COLO668 (cell line): ENCODE measurements around the gene MAP3K2.
"Not testable (repeated sequence)": the region's sequence is repeated elsewhere in the genome, so short reads cannot be mapped to it uniquely, and the experiment has no call there.

Source experiments
- DNase-seq: peaks from one replicate; lab custom pipeline; 2025; ENCODE audit not compliant: unreplicated experiment; lab: John Stamatoyannopoulos, UW

The MAP3K2 gene

GRCh38 chr2:127421116-127421800 lies 33.5 kb upstream of the MAP3K2 start:
- no peak for DNase-seq

- DNase-seq = no peak
Observed at GRCh38 chr2:127420039-127420864, 32.5 kb upstream of the MAP3K2 start.

GRCh38 chr2:127419448-127420038 lies 31.8 kb upstream of the MAP3K2 start:
- DNase-seq = no peak

DNA sequence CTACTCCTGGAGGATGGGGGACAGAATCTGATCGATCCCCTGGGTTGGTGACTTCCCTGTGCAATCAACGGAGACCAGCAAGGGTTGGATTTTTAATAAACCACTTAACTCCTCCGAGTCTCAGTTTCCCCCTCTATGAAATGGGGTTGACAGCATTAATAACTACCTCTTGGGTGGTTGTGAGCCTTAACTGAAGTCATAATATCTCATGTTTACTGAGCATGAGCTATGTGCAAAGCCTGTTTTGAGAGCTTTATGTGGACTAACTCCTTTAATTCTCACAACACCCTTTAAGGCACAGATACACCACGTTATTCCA lies 31.3 kb upstream of the MAP3K2 start:
- no peak for DNase-seq

DNA sequence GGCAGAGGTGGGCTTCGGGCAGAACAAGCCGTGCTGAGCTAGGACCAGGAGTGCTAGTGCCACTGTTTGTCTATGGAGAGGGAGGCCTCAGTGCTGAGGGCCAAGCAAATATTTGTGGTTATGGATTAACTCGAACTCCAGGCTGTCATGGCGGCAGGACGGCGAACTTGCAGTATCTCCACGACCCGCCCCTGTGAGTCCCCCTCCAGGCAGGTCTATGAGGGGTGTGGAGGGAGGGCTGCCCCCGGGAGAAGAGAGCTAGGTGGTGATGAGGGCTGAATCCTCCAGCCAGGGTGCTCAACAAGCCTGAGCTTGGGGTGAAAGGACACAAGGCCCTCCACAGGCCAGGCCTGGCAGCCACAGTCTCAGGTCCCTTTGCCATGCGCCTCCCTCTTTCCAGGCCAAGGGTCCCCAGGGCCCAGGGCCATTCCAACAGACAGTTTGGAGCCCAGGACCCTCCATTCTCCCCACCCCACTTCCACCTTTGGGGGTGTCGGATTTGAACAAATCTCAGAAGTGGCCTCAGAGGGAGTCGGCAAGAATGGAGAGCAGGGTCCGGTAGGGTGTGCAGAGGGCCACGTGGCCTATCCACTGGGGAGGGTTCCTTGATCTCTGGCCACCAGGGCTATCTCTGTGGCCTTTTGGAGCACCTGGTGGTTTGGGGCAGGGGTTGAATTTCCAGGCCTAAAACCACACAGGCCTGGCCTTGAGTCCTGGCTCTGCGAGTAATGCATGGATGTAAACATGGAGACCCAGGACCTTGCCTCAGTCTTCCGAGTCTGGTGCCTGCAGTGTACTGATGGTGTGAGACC lies 30.7 kb upstream of the MAP3K2 start, which contains the start of gene PROC:
Gene PROC, plus strand, starts transcription at position 128 of the 812 bp plus-strand sequence. CDS start 1,516 bp downstream, outside the sequence.
- no peak for DNase-seq

DNA sequence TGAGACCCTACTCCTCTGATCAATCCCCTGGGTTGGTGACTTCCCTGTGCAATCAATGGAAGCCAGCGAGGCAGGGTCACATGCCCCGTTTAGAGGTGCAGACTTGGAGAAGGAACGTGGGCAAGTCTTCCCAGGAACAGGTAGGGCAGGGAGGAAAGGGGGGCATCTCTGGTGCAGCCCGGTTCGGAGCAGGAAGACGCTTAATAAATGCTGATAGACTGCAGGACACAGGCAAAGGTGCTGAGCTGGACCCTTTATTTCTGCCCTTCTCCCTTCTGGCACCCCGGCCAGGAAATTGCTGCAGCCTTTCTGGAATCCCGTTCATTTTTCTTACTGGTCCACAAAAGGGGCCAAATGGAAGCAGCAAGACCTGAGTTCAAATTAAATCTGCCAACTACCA lies 29.6 kb upstream of the MAP3K2 start:
- no peak for DNase-seq

DNA sequence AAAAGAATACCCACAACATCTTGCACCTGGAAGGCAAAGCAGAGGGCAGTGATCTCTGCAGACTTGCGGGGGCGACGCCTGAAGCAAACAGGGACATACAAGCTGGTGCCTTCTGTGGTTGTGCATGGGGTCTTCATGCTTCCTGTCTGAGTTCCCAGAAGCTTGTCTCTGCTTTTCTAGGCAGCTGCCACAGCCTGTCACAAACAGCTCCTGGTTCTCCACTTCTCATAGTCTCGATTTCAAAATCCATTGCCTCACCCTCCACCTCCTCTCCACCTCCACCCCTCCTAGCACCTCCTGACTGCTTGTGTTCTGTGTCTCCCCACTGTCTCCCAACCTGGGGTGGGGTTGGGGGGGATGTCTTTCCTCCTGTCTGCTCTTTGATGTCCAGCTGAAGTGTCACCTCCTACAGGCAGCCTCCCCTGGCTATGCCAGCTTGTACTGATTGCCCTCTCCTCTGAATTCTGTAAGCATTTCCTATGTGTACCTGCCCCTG lies 28.8 kb upstream of the MAP3K2 start:
- DNase-seq = no peak

DNA sequence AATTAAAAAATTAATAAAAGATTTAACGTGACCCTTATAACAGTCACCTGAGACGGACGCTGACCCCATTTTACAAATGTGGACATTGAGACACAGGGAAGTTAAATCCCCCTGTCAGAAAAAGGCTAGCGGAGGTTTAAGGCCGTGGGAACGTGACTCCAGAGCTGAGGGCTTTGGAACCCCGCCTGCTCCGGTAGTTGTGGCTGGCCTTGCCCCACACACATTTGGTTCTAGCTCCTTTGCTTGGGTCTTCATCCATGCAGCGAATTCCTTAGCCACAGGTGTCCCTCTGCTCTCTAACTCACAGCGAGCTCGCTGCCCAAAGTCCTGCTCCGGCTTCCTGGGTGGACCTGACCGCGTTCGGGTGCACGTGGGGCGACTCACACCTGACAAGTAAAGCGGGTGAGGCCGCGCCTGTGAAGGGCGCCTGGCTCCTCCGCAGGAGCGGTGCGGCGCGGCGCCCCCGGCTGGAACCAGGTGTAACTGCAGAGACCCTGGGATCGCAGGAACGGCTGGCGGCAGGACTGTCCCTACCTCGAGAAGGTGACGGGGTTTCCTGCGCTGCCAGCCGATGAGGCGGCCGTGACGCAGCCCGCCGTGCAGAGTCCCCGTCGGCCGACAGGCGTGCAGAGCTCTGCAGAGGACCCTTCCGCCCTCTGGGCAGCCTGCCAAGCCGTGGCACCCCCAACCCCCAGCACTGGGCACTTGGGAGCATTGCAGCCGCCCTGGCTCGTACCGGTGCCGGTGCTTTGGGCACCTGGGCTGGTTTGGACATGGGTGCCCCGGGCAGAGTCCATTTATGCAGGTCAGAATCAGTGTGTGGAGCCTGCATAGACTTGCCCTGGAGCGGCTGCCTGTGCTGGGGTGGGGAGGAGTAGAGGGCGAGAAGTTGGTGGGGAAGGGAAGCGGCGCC lies 28.1 kb upstream of the MAP3K2 start:
- peak; percentile 90 for DNase-seq

- no peak for DNase-seq
Observed at GRCh38 chr2:127414638-127415592, 27.1 kb upstream of the MAP3K2 start.

GRCh38 chr2:127413782-127414637 lies 26.2 kb upstream of the MAP3K2 start:
- DNase-seq = no peak

GRCh38 chr2:127413200-127413599 lies 25.4 kb upstream of the MAP3K2 start:
- DNase-seq = no peak

DNA sequence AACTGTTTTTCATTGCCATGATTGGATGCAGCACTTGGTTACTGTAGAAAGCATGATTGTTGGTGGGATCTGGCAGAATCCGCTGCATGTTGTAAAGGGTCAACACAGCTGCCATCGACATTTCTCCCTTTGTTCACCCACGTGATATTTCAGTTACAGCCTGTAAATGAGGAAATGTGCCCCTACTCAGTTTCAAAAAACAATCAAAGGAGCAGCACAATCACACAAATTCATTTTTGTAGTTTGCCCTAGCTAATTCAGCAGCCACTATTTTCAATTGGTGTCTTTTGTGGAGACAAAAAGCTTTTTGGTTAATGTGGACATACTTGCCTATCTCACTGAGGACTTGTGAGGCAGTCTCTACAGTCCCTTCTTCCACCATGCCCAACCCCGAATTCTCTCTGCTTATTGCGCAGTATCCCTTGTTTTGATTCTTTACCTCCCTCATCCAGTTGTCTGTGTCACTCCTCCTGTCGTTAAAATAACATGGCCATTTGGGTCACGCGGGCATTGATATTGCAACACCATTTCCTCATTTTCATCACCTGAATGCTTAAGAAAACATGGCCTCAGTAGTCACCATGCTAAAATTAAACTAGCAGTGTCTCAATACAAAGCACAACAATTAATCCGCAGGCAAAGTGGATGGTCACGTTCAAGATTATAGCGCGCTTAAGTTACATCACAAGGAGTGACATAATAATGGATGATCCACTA lies 24.0 kb upstream of the MAP3K2 start:
- DNase-seq = no peak

DNA sequence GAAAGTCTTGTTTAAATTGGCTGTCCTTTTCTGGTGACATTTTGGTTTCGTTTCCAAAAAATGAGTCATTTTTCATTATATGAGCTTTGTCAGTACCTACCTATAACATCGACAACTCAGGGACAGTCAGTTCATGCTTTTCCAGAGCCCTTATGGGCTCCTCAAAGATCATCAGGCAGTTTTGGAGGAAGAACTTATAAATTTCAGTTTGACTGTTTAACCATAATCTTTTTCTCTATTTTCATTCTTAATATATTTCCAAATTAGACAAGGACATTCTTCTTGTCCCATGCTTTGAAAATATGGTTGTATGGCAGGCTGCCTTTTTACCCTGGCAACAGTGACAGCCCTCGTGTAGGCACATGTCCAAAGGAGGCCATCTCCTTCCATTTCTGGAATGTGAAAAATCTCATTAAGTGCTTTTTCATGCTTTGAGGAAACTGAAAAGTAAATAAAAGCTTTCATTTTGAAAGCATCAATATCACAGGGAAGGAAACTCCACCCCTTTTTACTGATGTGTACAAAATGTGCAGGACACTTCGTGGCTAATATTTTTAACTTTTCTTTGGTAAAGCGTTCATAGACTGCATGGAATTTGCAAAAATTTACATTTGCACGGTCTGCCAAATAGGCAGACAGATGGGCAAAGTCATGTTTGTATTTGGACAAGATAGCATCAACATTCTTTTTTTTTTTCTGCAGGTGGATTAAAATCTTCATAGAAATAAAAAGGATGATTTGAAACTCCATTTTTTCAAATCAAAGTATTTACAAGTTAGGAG lies 23.3 kb upstream of the MAP3K2 start:
- no peak for DNase-seq

- not testable (repeated sequence) for DNase-seq
Observed at GRCh38 chr2:127409716-127410115, 21.9 kb upstream of the MAP3K2 start.

GRCh38 chr2:127408807-127409099 lies 21.0 kb upstream of the MAP3K2 start:
- DNase-seq = no peak

GRCh38 chr2:127408004-127408806 lies 20.4 kb upstream of the MAP3K2 start:
- peak; percentile 96 for DNase-seq
